ENCODE data around the gene HMGXB3. TPM values are rescaled to one million over a fixed set of nuclear protein-coding genes. Genes with fewer than 3 reads are reported as not detected.
A peak's percentile ranks its signal among the peaks of the same experiment; 100 is the strongest.

The HMGXB3 gene
- total RNA-seq, 1 donor from 2014 or later: 29.1 TPM

- DNase-seq (ENCODE audit: low read depth): no peak
- TF ChIP-seq CTCF (conservative IDR thresholded peaks at IDR 0.05; ENCODE audit: low read depth, low read length): peak; percentile 97
- no peak overlapping the region for H3K4me3 ChIP-seq (ENCODE audit: low read depth, low read length)
Observed at GRCh38 chr5:149990518-149991376, 9.8 kb upstream of the HMGXB3 start.

- no peak overlapping the region for H3K4me3 ChIP-seq (ENCODE audit: low read depth, low read length)
- no peak for TF ChIP-seq CTCF (conservative IDR thresholded peaks at IDR 0.05; ENCODE audit: low read depth, low read length)
- no peak for DNase-seq (ENCODE audit: low read depth)
Observed at GRCh38 chr5:149993471-149993870, 7.1 kb upstream of the HMGXB3 start.

GRCh38 chr5:149995385-149996204 lies 4.9 kb upstream of the HMGXB3 start:
- no peak overlapping the region for H3K4me3 ChIP-seq (ENCODE audit: low read depth, low read length)
- no peak for TF ChIP-seq CTCF (conservative IDR thresholded peaks at IDR 0.05; ENCODE audit: low read depth, low read length)
- DNase-seq (ENCODE audit: low read depth): no peak

- TF ChIP-seq CTCF (conservative IDR thresholded peaks at IDR 0.05; ENCODE audit: low read depth, low read length): no peak
- no peak for DNase-seq (ENCODE audit: low read depth)
- H3K4me3 ChIP-seq (ENCODE audit: low read depth, low read length): no peak overlapping the region
Observed at GRCh38 chr5:149996205-149996890, 4.2 kb upstream of the HMGXB3 start.

- H3K4me3 ChIP-seq (ENCODE audit: low read depth, low read length): no peak overlapping the region
- no peak for DNase-seq (ENCODE audit: low read depth)
- no peak for TF ChIP-seq CTCF (conservative IDR thresholded peaks at IDR 0.05; ENCODE audit: low read depth, low read length)
Observed at GRCh38 chr5:149998281-149998680, 2.3 kb upstream of the HMGXB3 start.

- TF ChIP-seq CTCF (conservative IDR thresholded peaks at IDR 0.05; ENCODE audit: low read depth, low read length): no peak
Observed at GRCh38 chr5:149999359-149999758, 1.2 kb upstream of the HMGXB3 start.

More at GRCh38 chr5:149999359-149999758, 1.2 kb upstream of the HMGXB3 start:
- peak overlapping the region; percentile 84 for H3K4me3 ChIP-seq (ENCODE audit: low read depth, low read length)
- no peak for DNase-seq (ENCODE audit: low read depth)
